GM13977 (cell line): ENCODE data around the gene DYNC1I1.
A peak's percentile ranks its signal among the peaks of the same experiment; 100 is the strongest.

Experiments
- DNase-seq: peaks from one replicate; pipeline ENCODE4 v3.0.0; 2012; ENCODE audit warnings: low spot score
- in situ Hi-C: fragments of 300-500 bp; cut with MboI; formaldehyde crosslinking; loops from one replicate; pipeline ENCODE4 v1.12.0; 2022; ENCODE audit warnings: low sequenced_read_pairs, low pct_unique_long_range_greater_than_20kb, mixed read lengths, inconsistent platforms; ENCODE audit not compliant: unreplicated experiment
- TF ChIP-seq, protein P1 (sequence below): IDR thresholded peaks from 2 replicates; pipeline ENCODE4 v1.5.1; 2012; ENCODE audit warnings: mild to moderate bottlenecking, control low read depth; ENCODE audit not compliant: insufficient read depth; ENCODE audit errors: extremely low read depth, missing control alignments

DYNC1I1 gene

DNA sequence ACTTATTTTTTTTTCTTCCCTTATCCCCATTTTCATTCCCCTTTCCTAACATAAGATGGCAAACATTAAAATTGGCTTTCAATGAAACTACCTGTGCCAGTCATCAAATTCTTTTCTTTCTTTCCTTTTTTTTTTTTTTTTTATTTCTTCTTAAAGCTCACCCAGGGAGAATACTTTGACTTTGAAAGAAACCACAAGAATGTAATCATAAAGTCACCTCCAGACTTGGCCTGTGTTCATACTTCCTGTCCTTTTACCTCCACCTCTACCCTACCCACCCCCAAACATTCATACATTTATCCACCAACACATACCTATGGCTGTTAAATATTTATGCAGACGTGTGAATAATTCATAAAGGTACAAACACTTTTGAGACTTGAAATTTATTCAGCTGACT is 295.0 kb downstream of the DYNC1I1 start:
- in situ Hi-C loops, result loop anchor here (25.0 kb wide), 1 partner anchor 970 kb away; no protein-coding TSS in a partner anchor
- DNase-seq, result no peak
- TF ChIP-seq, protein P1, sequence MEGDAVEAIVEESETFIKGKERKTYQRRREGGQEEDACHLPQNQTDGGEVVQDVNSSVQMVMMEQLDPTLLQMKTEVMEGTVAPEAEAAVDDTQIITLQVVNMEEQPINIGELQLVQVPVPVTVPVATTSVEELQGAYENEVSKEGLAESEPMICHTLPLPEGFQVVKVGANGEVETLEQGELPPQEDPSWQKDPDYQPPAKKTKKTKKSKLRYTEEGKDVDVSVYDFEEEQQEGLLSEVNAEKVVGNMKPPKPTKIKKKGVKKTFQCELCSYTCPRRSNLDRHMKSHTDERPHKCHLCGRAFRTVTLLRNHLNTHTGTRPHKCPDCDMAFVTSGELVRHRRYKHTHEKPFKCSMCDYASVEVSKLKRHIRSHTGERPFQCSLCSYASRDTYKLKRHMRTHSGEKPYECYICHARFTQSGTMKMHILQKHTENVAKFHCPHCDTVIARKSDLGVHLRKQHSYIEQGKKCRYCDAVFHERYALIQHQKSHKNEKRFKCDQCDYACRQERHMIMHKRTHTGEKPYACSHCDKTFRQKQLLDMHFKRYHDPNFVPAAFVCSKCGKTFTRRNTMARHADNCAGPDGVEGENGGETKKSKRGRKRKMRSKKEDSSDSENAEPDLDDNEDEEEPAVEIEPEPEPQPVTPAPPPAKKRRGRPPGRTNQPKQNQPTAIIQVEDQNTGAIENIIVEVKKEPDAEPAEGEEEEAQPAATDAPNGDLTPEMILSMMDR, result no peak

DNA sequence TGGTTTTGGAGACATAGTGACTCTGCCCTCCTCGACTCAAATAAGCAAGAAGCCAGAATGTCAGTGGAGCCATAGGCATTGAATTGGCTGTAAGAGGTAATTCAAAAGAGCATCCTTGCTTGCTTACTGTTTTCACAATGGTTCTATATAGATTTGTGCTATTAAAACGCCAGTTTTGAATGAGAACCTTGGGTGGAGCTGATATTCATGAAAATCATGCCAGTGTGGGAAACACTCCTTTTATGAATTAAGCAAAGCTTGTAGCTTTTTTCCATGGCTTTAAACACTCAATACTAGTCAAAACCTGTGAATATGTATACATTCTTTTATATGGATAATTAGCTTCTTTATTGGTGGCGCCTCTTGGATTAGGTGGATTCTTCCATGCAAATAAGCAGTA is 297.0 kb downstream of the DYNC1I1 start:
- TF ChIP-seq, protein P1, result no peak
- in situ Hi-C loops, result loop anchor here (25.0 kb wide), 1 partner anchor 968 kb away; no protein-coding TSS in a partner anchor
- no peak for DNase-seq

DNA sequence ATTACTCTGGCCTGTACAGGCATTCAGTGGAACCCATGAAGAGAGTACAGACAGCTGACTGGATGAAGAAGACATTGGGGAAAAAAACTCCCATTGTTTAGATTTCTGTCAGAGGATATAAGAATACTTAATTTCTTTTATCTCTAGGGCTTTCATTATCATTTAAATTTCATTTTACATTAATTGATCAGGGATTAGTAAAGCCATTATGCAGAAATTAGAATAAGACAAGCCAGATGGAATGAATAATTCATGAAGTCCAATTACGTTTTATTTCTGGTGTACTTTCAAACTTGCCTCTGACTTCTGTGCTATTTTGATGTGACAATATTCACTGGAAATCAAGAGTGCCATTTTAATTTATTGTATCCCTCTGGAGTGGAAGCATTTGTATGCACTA is 302.5 kb downstream of the DYNC1I1 start:
- TF ChIP-seq, protein P1, result no peak
- in situ Hi-C loops, result loop anchor here (25.0 kb wide), 1 partner anchor 962 kb away; no protein-coding TSS in a partner anchor
- DNase-seq, result no peak

DNA sequence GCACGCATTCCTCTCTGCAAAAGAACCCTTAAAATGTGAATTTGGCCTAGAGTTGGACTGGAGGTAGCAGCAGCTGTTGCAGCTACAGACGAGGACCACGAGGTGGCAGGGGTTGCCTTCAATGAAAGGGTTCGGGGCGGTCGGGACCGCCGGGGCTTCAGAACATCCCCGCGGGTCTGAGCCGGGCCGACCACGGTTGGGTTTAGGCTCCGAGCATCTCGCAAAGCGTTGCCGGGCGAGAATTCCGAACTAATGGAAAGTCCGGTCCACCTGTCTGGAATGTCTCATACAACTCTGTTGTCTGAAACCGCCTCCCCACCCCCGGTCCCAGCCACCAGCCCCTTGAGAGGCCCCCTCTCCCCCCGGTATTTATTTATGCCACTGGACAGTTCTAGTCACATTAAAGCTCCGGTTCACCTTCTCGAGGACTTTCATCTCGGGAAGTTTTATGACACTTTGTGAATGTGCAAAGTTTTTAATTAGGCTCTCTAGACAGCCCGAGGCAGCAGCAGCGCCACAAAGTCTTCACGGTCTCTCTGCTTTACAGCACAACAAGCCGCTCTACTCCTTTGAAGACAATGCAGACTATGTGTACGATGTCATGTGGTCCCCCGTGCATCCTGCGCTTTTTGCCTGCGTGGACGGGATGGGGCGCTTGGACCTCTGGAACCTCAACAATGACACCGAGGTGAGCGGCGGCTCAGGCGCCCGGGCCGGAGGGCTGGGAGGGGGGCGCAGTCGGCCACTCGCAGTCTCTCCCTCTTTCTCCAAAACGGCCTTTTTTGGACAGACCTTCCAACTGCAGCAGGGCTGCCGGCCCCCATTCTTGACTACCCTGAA is 303.4 kb downstream of the DYNC1I1 start:
- peak; percentile 78 for DNase-seq
- TF ChIP-seq, protein P1, result peak; percentile 95
- in situ Hi-C loops, result no loop called here

DNA sequence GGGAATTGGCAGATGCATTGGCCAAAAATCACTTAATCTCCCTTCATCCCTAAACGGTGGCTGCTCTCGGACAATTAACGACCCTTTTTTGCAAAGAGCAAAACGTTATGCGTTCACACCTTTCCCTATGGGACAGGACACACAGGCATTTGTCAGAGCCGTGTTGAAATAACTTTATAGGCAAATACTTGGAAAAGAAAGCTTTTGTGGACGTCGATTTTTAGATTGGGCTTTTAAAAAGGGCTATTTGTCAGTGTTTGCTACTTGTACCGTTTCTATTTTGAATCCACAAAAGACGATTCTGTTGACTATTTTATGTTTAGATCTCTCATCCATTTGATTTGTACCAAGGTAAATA is 304.0 kb downstream of the DYNC1I1 start:
- in situ Hi-C loops, result no loop called here

DNA sequence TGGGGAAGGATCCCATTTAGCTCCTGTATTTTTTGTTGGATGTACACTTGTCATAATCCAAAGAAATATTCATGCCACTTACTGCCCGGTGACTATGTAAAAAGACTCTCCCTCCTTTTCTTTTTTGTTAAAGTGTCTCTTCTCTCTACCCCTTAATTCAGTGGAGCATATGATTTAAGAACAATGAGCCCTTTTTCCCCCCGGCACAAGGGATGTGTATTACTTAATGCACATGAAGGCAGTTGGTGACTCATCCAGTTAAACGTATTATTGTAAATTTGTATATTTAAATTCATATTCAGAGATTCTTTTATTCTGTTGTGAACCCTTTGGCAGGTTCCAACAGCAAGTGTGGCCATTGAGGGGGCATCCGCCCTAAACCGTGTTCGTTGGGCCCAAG is 307.7 kb downstream of the DYNC1I1 start:
- no peak for DNase-seq
- TF ChIP-seq, protein P1, result no peak
- in situ Hi-C loops, result no loop called here

More for the DNA sequence above, 304.0 kb downstream of the DYNC1I1 start:
- TF ChIP-seq, protein P1, result no peak
- no peak for DNase-seq
